ENCODE measurements around the gene KHDRBS2.

GRCh38 chr6:62175195-62175594 lies 110.8 kb downstream of the KHDRBS2 start:
- TF ChIP-seq CTCF (IDR thresholded peaks at IDR 0.05; ENCODE audit: insufficient read depth, low read depth, low read length) (no peak), EZH2 (IDR thresholded peaks at IDR 0.05; ENCODE audit: insufficient read depth, low read length) (no peak)

All from astrocyte (in vitro differentiated cells and primary cell).